Measurements from ENCODE around the gene HUWE1.

Gene HUWE1

DNA sequence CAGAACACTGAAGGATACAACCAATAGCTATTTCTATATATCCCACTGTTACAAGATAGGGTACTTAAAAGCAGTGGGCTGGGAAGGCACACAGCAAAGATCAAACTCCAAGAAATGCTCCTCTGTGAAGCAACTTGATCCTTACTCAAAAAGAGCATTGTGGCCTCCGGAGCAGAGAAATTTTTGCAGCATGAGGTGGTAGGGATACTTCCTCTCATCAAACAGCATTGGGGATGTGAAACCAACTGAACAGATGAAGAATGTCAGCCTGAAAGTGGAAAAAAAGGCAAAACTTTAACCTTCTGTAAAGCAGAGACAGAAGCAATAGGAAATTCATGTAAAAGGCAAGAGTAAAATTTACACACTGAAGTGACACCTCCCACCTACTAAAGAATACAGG lies 92.2 kb downstream of the HUWE1 start:
- no peak overlapping the region for H3K4me3 ChIP-seq (replicated peaks; ENCODE audit: low read depth, low read length)
- TF ChIP-seq CTCF (IDR thresholded peaks at IDR 0.05; ENCODE audit: low read length, missing control alignments) = no peak
- peak; percentile 50 for DNase-seq (ENCODE audit: low read depth)

DNA sequence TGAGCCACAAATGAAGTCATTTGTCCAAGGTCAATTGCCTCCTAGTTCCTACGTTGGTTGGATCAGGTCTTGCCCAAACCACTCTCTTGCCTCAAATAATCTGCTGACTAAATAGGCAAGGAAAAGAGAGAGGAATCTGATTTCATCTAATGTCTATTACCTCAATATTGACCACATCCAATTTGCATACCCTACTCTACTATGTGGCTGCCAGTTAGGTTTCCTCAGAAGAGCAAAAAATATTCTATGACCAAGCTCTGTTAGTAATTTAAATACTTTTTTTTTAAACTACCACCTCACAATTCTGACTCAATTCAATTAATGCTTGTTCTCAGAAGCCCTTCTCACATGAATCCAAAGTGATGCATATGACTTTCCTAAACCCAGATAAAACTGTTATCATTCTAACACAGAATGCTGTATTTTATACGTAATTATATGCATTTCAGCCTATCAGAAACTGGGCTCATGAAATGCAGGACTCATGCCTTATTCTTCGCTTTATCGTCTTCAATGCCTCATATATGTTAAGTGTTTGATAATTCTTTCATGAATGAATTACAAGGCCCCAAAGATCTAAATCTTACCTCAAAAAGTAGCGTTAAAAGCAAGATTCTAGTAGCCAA lies 98.6 kb downstream of the HUWE1 start:
- TF ChIP-seq CTCF (IDR thresholded peaks at IDR 0.05; ENCODE audit: low read length, missing control alignments) = no peak
- DNase-seq (ENCODE audit: low read depth) = no peak
- no peak overlapping the region for H3K4me3 ChIP-seq (replicated peaks; ENCODE audit: low read depth, low read length)

DNA sequence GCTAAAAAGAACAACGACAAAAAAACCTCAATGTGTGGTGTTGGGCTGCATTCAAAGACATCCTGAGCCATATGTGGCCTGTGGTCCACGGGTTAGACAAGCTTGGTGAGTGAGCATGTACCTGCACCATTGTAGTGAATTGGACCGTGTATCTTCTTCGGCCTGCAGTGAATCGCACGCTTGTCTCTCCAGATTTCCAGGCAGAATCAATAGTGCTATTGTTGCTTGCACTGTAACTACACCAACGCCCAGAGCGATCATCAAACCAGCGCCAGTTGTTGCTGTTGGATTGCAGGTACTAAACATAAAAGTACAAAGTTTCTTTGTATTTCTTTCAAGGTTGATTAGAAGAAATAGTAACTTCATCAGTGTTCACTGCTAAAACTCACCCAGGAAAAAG lies 101.6 kb downstream of the HUWE1 start:
- no peak overlapping the region for H3K4me3 ChIP-seq (replicated peaks; ENCODE audit: low read depth, low read length)
- no peak for TF ChIP-seq CTCF (IDR thresholded peaks at IDR 0.05; ENCODE audit: low read length, missing control alignments)
- DNase-seq (ENCODE audit: low read depth) = no peak

- no peak overlapping the region for H3K4me3 ChIP-seq (replicated peaks; ENCODE audit: low read depth, low read length)
- no peak for TF ChIP-seq CTCF (IDR thresholded peaks at IDR 0.05; ENCODE audit: low read length, missing control alignments)
- no peak for DNase-seq (ENCODE audit: low read depth)
Observed at GRCh38 chrX:53583571-53583970, 102.9 kb downstream of the HUWE1 start.

- DNase-seq (ENCODE audit: low read depth) = no peak
- TF ChIP-seq CTCF (IDR thresholded peaks at IDR 0.05; ENCODE audit: low read length, missing control alignments) = no peak
Observed at GRCh38 chrX:53580742-53581504, 105.6 kb downstream of the HUWE1 start.

GRCh38 chrX:53571494-53571893 lies 115.0 kb downstream of the HUWE1 start:
- no peak overlapping the region for H3K4me3 ChIP-seq (replicated peaks; ENCODE audit: low read depth, low read length)
- TF ChIP-seq CTCF (IDR thresholded peaks at IDR 0.05; ENCODE audit: low read length, missing control alignments) = no peak
- no peak for DNase-seq (ENCODE audit: low read depth)

More at GRCh38 chrX:53580742-53581504, 105.6 kb downstream of the HUWE1 start:
- no peak overlapping the region for H3K4me3 ChIP-seq (replicated peaks; ENCODE audit: low read depth, low read length)

All from fibroblast of pulmonary artery (primary cell).